ENCODE data around the gene CPNE2. TPM values are rescaled to one million over a fixed set of nuclear protein-coding genes. Genes with fewer than 3 reads are reported as not detected.
A peak's percentile ranks its signal among the peaks of the same experiment; 100 is the strongest.

CPNE2 gene
- total RNA-seq, 6 donors from 2014 or later: 39.4 to 58.7 (median 53.1) TPM

DNA sequence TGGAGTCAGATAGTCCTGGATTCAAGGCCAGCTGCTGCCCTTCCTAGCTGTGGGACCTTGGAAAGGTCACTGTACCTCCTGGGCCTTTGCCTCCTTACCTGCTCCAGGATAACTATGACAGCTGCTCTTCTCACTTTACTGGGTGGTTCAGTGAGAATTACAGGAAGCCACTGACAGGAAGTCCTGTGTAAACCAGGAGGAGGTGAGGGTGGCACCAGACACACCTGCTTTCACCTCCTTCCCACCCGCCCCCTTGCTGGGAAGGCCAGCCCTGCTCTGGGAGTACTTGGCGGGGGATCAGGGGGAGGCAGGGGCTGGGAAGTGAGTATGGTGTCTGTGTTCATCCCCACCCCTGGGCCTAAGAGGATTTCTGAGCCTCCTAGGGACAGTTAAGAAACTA, 42.6 kb downstream of the CPNE2 start:
- 67 to 69% methylated on average over 1 to 2 of the region's 2 CpGs for WGBS, 2 donors
- H3K4me1 ChIP-seq: peaks cover 14 to 37% (median 27%) of the 10 kb centered on the region in 4 donors
- TF ChIP-seq POLR2AphosphoS5 (IDR thresholded peaks at IDR 0.05) (no peak), POLR2A (IDR thresholded peaks at IDR 0.05) (no peak), CTCF (IDR thresholded peaks at IDR 0.05) (no peak), EP300 (IDR thresholded peaks at IDR 0.05) (no peak)
- no peaks in the 10 kb centered on the region for H3K27me3 ChIP-seq
- ATAC-seq (ENCODE audit: low FRiP score in 2 of 2) (no peak), DNase-seq (no peak)
- no peaks in the 10 kb centered on the region for H3K9me3 ChIP-seq
- H3K36me3 ChIP-seq: peaks cover 0 to 21% (median 6%) of the 10 kb centered on the region in 4 donors
- no peak overlapping the region for H3K4me3 ChIP-seq
- peak overlapping the region in 3 of 4 donors; percentile 59 to 67 (median 61) for H3K27ac ChIP-seq

GRCh38 chr16:57137043-57137442, 44.7 kb downstream of the CPNE2 start:
- H3K27me3 ChIP-seq: no peaks in the 10 kb centered on the region
- peaks cover 0 to 13% (median 4%) of the 10 kb centered on the region in 4 donors for H3K36me3 ChIP-seq
- DNase-seq: peak in 1 of 2 donors; percentile 42
- no peak for ATAC-seq (ENCODE audit: low FRiP score in 2 of 2)
- H3K9me3 ChIP-seq: no peaks in the 10 kb centered on the region
- H3K4me1 ChIP-seq: peaks cover 33 to 54% (median 43%) of the 10 kb centered on the region in 4 donors
- TF ChIP-seq POLR2A (IDR thresholded peaks at IDR 0.05) (no peak), POLR2AphosphoS5 (IDR thresholded peaks at IDR 0.05) (no peak), CTCF (IDR thresholded peaks at IDR 0.05) (no peak)
- H3K4me3 ChIP-seq: no peak overlapping the region
- peak overlapping the region in 3 of 4 donors; percentile 3 to 57 (median 52) for H3K27ac ChIP-seq
- 79 to 90% methylated on average over 12 to 14 of the region's 14 CpGs for WGBS, 2 donors

DNA sequence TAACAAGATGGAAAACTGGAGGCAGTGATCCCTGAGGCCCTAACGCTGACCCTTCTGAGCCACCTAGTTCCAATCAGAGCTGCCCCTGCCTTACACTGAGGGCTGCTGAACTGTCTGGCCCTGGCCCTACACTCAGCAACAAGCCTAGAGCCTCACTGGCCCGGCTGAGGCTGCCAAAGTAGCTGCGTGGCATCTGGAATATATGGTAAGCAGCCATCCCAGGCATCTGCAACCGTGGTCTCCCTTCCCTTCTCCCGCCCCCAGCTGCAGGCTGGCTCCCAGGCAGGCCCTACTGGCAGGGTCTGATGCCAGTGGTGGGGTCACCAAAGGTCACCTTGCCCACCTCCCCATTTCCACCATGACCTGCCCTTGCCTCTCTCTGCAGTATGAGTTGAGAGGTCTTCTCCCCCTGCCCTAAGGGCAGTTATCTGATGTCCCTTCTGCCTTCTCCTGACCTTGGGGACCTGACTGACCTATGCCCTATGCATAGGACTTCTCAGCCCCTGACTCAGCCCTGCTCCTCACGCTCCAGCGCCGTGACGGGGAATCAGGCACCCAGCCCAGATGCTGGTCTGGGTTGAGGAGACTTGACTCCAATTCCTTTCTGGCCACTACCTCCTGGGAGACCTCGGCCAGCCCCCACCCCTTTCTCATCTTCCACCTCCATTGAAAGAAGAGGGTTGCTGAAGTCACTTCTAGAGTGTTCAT, 45.3 kb downstream of the CPNE2 start:
- no peaks in the 10 kb centered on the region for H3K9me3 ChIP-seq
- ATAC-seq (ENCODE audit: low FRiP score in 2 of 2) (no peak), DNase-seq (no peak)
- WGBS, 2 donors: 73 to 79% methylated on average over 7 to 9 of the region's 10 CpGs
- no peak overlapping the region for H3K4me3 ChIP-seq
- peaks cover 0 to 13% (median 4%) of the 10 kb centered on the region in 4 donors for H3K36me3 ChIP-seq
- peak overlapping the region in 3 of 4 donors; percentile 24 to 57 (median 52) for H3K27ac ChIP-seq
- H3K4me1 ChIP-seq: peaks cover 39 to 54% (median 44%) of the 10 kb centered on the region in 4 donors
- no peak for TF ChIP-seq EP300 (IDR thresholded peaks at IDR 0.05)
- TF ChIP-seq CTCF (IDR thresholded peaks at IDR 0.05): no peak
- no peaks in the 10 kb centered on the region for H3K27me3 ChIP-seq

DNA sequence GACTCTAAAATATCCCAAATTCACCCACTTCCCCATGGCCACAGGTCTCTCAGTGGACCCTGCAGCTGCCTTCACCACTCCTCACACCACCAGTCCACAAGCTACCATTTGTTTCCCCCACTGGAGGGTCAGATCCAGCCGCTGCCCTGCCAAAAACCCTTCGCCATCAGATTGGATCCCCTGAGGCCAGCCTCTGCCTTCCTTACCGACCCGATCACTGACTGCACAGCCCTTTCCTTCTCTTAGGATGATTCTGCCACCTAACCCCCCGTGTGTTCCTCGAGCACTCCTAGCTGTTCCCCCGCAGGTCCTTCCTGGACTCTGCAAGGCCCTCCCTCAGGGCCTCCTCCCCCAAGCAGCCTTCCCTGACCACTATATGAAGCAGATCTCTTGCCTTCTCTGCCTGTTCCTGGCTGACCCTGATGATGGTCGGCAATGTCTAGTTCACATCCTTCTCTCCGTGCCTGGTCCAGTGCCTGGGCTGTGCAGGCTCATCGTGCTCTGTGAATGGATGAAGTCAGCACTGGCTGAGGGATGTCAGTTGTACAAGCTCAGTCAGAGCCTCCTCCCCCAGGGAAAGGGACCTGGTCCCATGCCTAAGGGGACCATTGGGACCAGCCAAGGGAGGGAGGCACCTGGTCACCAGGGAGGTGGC, 46.0 kb downstream of the CPNE2 start:
- peaks cover 45 to 54% (median 48%) of the 10 kb centered on the region in 4 donors for H3K4me1 ChIP-seq
- WGBS, 2 donors: 82 to 86% methylated on average over 8 to 10 of the region's 10 CpGs
- H3K36me3 ChIP-seq: peaks cover 0 to 13% (median 4%) of the 10 kb centered on the region in 4 donors
- ATAC-seq (ENCODE audit: low FRiP score in 2 of 2): no peak
- H3K4me3 ChIP-seq: no peak overlapping the region
- no peaks in the 10 kb centered on the region for H3K27me3 ChIP-seq
- TF ChIP-seq CTCF (IDR thresholded peaks at IDR 0.05): no peak
- no peak for TF ChIP-seq EP300 (IDR thresholded peaks at IDR 0.05)
- no peak for TF ChIP-seq POLR2AphosphoS5 (IDR thresholded peaks at IDR 0.05)
- no peak for TF ChIP-seq POLR2A (IDR thresholded peaks at IDR 0.05)
- no peaks in the 10 kb centered on the region for H3K9me3 ChIP-seq
- no peak for DNase-seq
- H3K27ac ChIP-seq: peak overlapping the region in 3 of 4 donors; percentile 24 to 57 (median 52)

Measured in upper lobe of left lung (tissue), 6 donors.